ENCODE results near the gene RNASE4. TPM values are rescaled to one million over a fixed set of nuclear protein-coding genes. Genes with fewer than 3 reads are reported as not detected.
"Not testable (repeated sequence)": the region's sequence is repeated elsewhere in the genome, so short reads cannot be mapped to it uniquely, and the experiment has no call there.

Gene RNASE4
- polyA plus RNA-seq, 1 donor from 2014 or later: 9.0 TPM

DNA sequence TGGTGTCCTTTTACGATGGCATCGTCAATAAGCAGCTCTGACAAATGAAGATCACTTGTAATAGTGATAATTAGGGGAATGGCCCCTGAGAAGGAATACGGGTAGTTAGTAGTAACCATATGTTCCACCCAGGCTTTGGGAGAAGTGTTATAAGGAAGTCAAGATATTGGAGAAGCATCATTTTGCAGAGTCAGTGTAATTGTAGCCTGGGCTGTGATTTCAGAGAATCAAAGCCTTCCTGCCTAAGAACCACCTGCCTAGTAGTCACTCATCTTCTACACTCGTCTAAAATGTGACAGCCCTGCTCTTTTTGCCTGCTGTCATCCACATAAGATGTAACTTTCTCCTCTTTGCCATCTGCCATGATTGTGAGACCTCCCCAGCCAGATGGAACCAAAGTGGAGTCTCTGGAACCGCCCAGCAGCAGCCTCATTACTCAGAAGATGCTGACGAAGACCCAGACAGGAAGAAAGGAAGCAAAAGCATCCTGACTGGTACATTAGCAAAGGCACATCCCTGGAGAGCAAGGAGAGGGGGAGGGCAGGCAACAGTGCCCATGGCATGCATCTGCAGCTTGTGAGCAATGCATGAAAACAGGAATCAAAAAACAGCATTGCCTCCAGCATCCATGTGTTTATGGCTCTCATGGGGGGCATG, 48.7 kb downstream of the RNASE4 start:
- Mint-ChIP-seq H3K4me3 (no peak overlapping the region), H3K27me3 (peaks cover 2% of the 10 kb centered on the region), H3K36me3 (no peaks in the 10 kb centered on the region), H3K27ac (no peak overlapping the region), H3K4me1 (peaks cover 4 to 12% (median 10%) of the 10 kb centered on the region in 3 donors), H3K9me3 (no peaks in the 10 kb centered on the region)

DNA sequence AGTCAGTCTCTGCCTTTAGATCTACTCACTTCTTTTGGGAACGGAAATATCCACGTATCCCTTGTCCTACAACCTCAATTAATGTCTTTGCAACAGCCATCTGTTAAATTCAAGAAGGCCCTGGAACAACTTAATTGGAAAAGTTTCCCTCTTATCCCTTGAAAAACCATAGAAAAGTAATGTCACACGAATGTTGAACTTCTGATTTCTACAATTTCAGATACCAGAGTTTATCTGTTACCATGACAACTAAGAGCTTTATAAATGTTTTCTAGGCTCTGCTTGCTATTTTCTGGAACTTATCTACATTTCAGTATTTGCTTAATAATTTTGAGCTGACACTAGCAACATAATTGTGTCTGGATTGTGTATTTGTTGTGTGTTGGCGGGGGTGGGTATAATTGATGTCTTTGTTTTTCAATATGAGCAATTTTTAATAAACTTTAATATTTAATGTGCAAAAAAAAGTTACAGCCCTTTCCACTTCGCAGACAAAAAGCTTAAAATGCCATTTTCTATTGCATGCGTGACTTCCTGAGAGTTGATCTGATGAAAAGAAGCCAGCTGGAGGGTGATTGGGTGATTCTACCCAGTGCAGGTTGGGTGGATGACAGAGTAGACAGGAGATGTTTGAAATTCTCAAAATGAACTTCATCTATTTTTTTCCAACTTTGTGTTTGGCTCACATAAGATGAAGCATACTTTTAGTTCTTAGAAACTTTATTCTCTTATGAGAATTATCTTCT, 49.5 kb downstream of the RNASE4 start:
- peak overlapping the region in 1 of 4 donors; percentile 44 for H3K4me3 Mint-ChIP-seq
- H3K4me1 Mint-ChIP-seq: peaks cover 4 to 12% (median 10%) of the 10 kb centered on the region in 3 donors
- H3K27ac Mint-ChIP-seq: no peak overlapping the region
- H3K36me3 Mint-ChIP-seq: no peaks in the 10 kb centered on the region
- H3K9me3 Mint-ChIP-seq: no peaks in the 10 kb centered on the region
- peaks cover 2% of the 10 kb centered on the region for H3K27me3 Mint-ChIP-seq

DNA sequence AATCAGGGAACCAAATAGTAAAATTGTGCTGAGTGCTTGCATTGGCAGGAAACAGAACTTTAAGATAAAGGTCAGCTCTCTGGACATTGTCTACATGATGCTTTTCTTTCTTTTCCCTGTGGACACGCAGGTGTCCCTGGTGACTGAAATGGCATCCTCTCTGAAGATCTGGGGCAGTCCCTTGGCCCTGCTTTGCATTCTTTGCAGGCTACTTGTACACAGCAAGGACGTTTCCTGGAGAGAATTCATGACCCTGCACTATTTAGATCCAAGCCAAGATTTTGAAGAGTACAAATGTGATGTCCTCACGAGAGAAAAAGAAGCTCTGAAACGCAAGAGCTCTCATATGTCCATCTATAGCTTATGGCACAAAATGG, 50.1 kb downstream of the RNASE4 start:
- H3K4me1 Mint-ChIP-seq: peaks cover 4 to 12% (median 10%) of the 10 kb centered on the region in 3 donors
- no peaks in the 10 kb centered on the region for H3K36me3 Mint-ChIP-seq
- peak overlapping the region in 1 of 4 donors; percentile 43 for H3K4me3 Mint-ChIP-seq
- no peak overlapping the region for H3K27ac Mint-ChIP-seq
- no peaks in the 10 kb centered on the region for H3K9me3 Mint-ChIP-seq
- H3K27me3 Mint-ChIP-seq: peaks cover 2% of the 10 kb centered on the region

DNA sequence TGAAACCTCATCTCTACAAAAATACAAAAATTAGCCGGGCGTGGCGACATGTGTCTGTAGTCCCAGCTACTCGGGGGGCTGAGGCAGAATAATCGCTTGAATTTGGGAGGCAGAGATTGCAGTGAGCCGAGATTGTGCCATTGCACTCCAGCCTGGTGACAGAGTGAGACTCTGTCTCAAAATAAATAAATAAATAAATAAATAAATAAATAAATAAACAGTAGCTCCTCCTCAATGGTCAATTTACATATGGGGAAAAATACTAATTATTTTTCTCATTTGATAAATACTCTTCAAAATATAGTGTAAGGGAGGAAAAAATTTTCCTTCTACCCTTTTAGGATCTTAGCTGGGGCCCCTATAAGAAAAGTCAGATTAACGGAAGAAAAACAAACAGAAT, 53.9 kb downstream of the RNASE4 start:
- not testable (repeated sequence) for H3K27me3 Mint-ChIP-seq

DNA sequence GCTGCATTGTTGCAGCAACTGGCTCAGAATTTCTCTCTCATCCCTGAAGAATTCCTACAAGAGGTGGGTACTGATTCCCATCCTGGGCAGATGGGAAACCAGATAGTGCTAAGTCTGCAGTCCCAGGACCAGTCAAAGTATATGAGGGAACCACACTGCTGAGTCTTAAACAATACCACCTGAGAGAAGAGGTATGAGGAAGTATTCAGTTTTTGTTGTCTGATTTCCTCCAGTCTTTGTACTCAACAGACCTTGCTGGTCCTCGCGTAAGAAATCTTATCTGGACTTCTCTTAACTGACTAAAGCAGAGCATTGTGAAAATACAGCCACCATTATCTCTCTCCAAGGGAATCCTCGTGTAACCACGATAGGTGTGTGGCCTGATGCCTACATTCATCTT, 57.8 kb downstream of the RNASE4 start:
- Mint-ChIP-seq H3K27me3 (peaks cover 8% of the 10 kb centered on the region), H3K27ac (no peak overlapping the region), H3K36me3 (no peaks in the 10 kb centered on the region), H3K9me3 (no peaks in the 10 kb centered on the region), H3K4me3 (no peak overlapping the region), H3K4me1 (peaks cover 0 to 3% (median 0%) of the 10 kb centered on the region in 3 donors)

More for the DNA sequence above, 53.9 kb downstream of the RNASE4 start:
- H3K27ac Mint-ChIP-seq, H3K36me3 Mint-ChIP-seq, H3K4me3 Mint-ChIP-seq, H3K9me3 Mint-ChIP-seq: not testable (repeated sequence)
- peaks cover 4 to 13% (median 10%) of the 10 kb centered on the region in 3 donors for H3K4me1 Mint-ChIP-seq

DNA sequence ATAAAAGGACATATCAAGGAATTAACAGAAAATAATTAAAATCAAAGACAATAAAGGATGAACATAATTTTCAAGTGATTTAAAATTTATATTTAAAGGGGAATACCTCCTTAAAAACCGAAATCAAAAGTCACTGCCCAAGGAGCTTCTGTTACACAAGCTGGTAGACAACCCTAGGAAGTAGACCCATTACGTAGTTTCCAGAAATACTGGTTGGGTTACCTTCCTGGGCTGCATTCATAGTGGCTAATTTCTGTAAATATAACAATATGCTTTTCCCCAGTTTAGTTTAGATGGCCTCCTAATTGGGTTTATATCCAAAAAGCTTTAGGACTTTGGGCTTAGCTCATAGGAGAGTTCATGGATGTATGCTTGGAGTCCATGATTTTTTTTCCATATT, 59.2 kb downstream of the RNASE4 start:
- H3K4me3 Mint-ChIP-seq: no peak overlapping the region
- peaks cover 0 to 3% (median 0%) of the 10 kb centered on the region in 3 donors for H3K4me1 Mint-ChIP-seq
- H3K27ac Mint-ChIP-seq: no peak overlapping the region
- H3K27me3 Mint-ChIP-seq: peaks cover 8% of the 10 kb centered on the region
- no peaks in the 10 kb centered on the region for H3K9me3 Mint-ChIP-seq
- H3K36me3 Mint-ChIP-seq: no peaks in the 10 kb centered on the region

DNA sequence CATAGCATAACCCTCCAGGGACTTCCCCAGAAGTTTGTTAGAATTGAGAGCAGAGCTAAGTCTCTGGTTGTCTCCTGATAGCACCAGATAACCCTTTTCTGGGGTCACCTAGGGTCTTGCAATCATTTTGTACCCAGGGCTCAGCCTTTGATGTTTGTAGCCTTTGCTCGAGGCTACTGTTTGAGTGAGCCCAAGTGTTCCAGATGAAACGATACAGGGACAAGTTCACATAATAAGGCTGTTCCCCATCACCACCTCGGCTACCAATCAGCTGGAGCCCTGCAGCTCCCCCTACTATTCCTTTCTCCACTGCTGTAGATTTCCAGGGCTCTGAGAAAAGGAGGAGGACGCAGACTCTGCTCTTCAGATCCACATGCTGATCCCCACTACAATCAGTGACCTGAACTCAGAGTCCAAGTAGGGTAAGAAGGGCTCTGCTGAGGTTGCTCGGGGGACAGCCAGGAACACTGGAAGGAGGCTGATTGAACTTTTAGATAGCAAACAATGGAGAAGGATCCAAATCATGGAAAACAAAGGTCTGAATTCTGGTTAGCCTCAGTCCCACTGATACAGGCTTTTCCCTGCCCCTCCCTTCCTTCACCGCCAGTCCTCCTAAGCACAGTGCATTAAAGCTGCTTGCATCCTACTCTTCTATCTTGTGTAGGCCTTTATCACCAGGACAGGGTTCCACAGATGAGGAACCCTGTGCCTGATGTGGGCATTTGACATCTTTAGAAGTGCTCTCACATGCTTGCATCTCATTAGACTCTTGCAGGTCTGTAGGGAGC, 61.4 kb downstream of the RNASE4 start, which contains the start of gene EDDM3A:
Gene EDDM3A, plus strand, starts transcription at position 317 of the 788 bp plus-strand sequence. CDS start 1,694 bp downstream, outside the sequence.
- peaks cover 0 to 3% (median 0%) of the 10 kb centered on the region in 3 donors for H3K4me1 Mint-ChIP-seq
- peaks cover 8% of the 10 kb centered on the region for H3K27me3 Mint-ChIP-seq
- no peak within 1 kb of the TSS for H3K27ac Mint-ChIP-seq
- H3K4me3 Mint-ChIP-seq: no peak within 1 kb of the TSS
- H3K36me3 Mint-ChIP-seq: no peaks in the 10 kb centered on the region
- H3K9me3 Mint-ChIP-seq: peaks cover 0 to 2% (median 2%) of the 10 kb centered on the region in 3 donors

DNA sequence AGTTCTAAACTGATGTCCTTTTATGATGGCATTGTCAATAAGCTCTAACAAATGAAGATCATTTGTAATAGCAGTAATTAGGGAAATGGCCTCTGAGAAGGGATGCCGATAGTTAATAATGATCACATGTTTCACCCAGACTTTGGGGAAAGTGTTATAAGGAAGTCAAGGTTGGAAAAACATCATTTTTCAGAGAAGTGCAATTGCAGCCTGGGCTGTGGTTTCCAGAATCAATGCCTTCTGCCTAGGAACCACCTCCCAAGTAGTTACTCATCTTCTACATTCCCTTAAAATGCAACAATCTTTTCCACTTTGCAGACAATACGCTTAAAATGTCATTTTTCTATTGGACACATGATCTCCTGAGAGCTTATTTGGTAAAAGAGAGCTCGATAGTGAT, 62.2 kb downstream of the RNASE4 start:
- Mint-ChIP-seq H3K27ac (no peak overlapping the region), H3K9me3 (peaks cover under 1 to 4% (median 2%) of the 10 kb centered on the region in 3 donors), H3K36me3 (no peaks in the 10 kb centered on the region), H3K27me3 (peaks cover 8% of the 10 kb centered on the region), H3K4me1 (peaks cover 0 to 3% (median 0%) of the 10 kb centered on the region in 3 donors), H3K4me3 (no peak overlapping the region)

DNA sequence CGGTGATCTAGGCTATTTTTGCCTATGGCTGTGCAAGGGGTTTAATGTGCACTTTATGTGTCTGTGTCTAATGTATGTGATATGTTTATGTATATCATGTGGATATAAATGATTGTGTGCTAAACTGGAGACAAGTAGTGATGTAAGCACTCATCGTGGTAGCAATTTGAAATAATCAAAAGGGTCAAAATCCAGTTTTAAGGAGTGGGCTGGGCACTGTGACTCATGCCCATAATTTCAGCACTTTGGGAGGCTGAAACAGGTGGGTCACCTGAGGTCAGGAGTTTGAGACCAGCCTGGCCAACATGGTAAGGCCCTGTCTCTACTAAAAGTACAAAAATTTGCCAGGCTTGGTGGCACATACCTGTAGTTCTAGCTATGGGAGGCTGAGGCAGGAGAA, 64.1 kb downstream of the RNASE4 start:
- H3K36me3 Mint-ChIP-seq: no peaks in the 10 kb centered on the region
- no peaks in the 10 kb centered on the region for H3K4me1 Mint-ChIP-seq
- H3K27ac Mint-ChIP-seq: no peak overlapping the region
- H3K27me3 Mint-ChIP-seq: peaks cover 7% of the 10 kb centered on the region
- H3K4me3 Mint-ChIP-seq: no peak overlapping the region
- H3K9me3 Mint-ChIP-seq: peaks cover 3 to 10% (median 6%) of the 10 kb centered on the region in 3 donors

DNA sequence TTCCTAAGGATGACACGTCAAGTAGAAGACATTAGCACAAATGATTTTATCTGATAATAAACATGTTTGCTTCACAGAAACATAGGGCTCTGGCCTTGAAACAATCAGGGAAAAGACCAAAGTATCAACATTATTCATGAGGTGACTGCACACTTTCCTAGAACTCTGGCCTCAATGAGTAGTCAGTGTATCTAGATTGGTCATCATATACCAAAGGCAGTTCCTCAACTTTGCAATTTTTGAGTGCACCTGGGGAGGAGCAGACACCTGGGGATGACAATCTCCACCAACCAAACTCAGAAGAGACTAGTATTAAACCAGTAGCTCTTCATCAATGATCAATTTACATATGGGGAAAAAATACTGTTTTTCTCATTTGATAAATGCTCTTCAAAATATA, 65.8 kb downstream of the RNASE4 start:
- Mint-ChIP-seq H3K36me3 (no peaks in the 10 kb centered on the region), H3K9me3 (peaks cover 3 to 11% (median 6%) of the 10 kb centered on the region in 3 donors), H3K27ac (no peak overlapping the region), H3K27me3 (peaks cover 7% of the 10 kb centered on the region), H3K4me1 (no peaks in the 10 kb centered on the region), H3K4me3 (no peak overlapping the region)

Other genes with a start within 250 kb of the RNASE4 start
- 0.10 TPM for gene KLHL33, start 248.4 kb upstream of the RNASE4 start, polyA plus RNA-seq
- gene OSGEP, start 229.7 kb upstream of the RNASE4 start, polyA plus RNA-seq: 50.8 TPM
- 143 TPM for gene APEX1, start 229.3 kb upstream of the RNASE4 start, polyA plus RNA-seq
- gene PIP4P1, start 223.1 kb upstream of the RNASE4 start, polyA plus RNA-seq: 63.7 TPM
- gene PNP, start 215.2 kb upstream of the RNASE4 start, polyA plus RNA-seq: 37.6 TPM
- gene RNASE10, start 179.0 kb upstream of the RNASE4 start, polyA plus RNA-seq: 0.19 TPM
- gene RNASE9, start 123.5 kb upstream of the RNASE4 start, polyA plus RNA-seq: not detected
- gene RNASE11, start 96.6 kb upstream of the RNASE4 start, polyA plus RNA-seq: not detected
- gene RNASE12, start 93.2 kb upstream of the RNASE4 start, polyA plus RNA-seq: not detected
- not detected for gene OR6S1, start 42.9 kb upstream of the RNASE4 start, polyA plus RNA-seq
- 9.9 TPM for gene ANG, start 4.2 kb downstream of the RNASE4 start, polyA plus RNA-seq
- not detected for gene EDDM3A, start 61.3 kb downstream of the RNASE4 start, polyA plus RNA-seq
- gene EDDM3B, start 83.8 kb downstream of the RNASE4 start, polyA plus RNA-seq: not detected
- gene RNASE6, start 96.7 kb downstream of the RNASE4 start, polyA plus RNA-seq: 84.5 TPM
- gene RNASE1, start 118.3 kb downstream of the RNASE4 start, polyA plus RNA-seq: not detected
- not detected for gene RNASE3, start 206.8 kb downstream of the RNASE4 start, polyA plus RNA-seq

All from IgD-negative memory B cell (primary cell).